Breast epithelium (tissue), 3 donors: ENCODE measurements around the gene PIM3.

Experiments
- CTCF ChIP-seq, 3 donors: fragments of 450-650 bp; IDR thresholded peaks; one replicate each; pipeline ENCODE4 v1.5.1; 2016 to 2017; ENCODE audit warnings: antibody characterized with exemption in 3 of 3, mild to moderate bottlenecking in 3 of 3, moderate library complexity in 3 of 3
- POLR2AphosphoS5 ChIP-seq, 3 donors: sonication (generic); formaldehyde crosslinking; IDR thresholded peaks; one replicate each; pipeline ENCODE4 v1.6.1; 2017; ENCODE audit warnings: antibody characterized with exemption in 3 of 3

DNA sequence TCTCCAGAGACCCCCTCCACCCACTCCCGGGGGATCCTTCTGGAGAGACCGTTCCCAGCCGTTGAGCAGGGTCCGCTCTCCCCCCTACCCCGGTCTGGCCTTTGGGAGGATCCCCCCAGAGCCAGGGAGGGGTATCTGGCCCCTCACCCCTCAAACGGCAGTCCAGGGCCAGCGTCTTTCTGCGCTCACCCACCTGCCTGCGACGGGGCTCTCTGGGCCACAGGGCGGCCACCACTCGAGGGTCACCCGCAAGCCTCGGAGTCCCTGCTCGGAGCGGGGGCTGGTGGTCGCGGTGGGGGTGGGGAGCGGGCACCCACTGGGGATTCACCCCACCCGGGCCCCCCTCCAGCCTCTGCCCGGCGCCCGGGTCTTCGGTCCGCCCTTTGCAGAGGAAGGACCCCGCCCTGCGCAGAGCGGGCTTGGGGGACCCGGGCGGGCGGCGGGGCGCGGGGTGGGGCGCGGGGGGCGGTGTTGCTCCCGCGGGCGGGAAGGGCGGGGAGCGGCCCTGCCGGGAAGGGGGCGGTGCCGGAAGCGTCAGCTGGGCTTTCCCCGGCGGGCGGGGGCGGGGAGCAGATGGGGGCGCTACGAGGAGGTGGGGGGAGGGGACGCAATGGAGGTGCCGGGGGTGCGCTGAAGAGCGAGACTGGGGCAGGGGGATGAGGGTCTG, 25.5 kb upstream of the PIM3 start:
- TF ChIP-seq CTCF (IDR thresholded peaks at IDR 0.05) (no peak), POLR2AphosphoS5 (IDR thresholded peaks at IDR 0.05) (no peak)
